ENCODE results near the gene SHC3. TPM values are rescaled to one million over a fixed set of nuclear protein-coding genes. Genes with fewer than 3 reads are reported as not detected.

The SHC3 gene
- polyA plus RNA-seq, 2 donors = 0.19 to 0.35 TPM

GRCh38 chr9:88969646-88970373, 208.8 kb downstream of the SHC3 start:
- no peak overlapping the region for H3K4me3 ChIP-seq (ENCODE audit: low read depth in 1 of 2, low read length in 2 of 2)
- no peaks in the 10 kb centered on the region for H3K27me3 ChIP-seq (ENCODE audit: control insufficient read depth in 1 of 2, insufficient read depth in 2 of 2, low read length in 2 of 2)
- peaks cover 0 to 2% of the 10 kb centered on the region in 2 donors for H3K4me1 ChIP-seq (ENCODE audit: control insufficient read depth in 2 of 2, insufficient read depth in 2 of 2, low read length in 1 of 2)
- no peaks in the 10 kb centered on the region for H3K36me3 ChIP-seq (ENCODE audit: control insufficient read depth in 2 of 2, insufficient read depth in 2 of 2, low read length in 1 of 2)
- WGBS, 2 donors = 45 to 57% methylated on average over 8 of the region's 8 CpGs
- no peak overlapping the region for H3K27ac ChIP-seq (ENCODE audit: low read depth in 2 of 2, low read length in 1 of 2)
- H3K9me3 ChIP-seq (ENCODE audit: control insufficient read depth in 2 of 2, insufficient read depth in 1 of 2, low read depth in 1 of 2, low read length in 1 of 2) = peaks cover 0 to 9% of the 10 kb centered on the region in 2 donors

GRCh38 chr9:88968799-88969198, 209.8 kb downstream of the SHC3 start:
- WGBS, 2 donors = 93% methylated on average over 4 of the region's 4 CpGs
- no peaks in the 10 kb centered on the region for H3K27me3 ChIP-seq (ENCODE audit: control insufficient read depth in 1 of 2, insufficient read depth in 2 of 2, low read length in 2 of 2)
- no peak overlapping the region for H3K27ac ChIP-seq (ENCODE audit: low read depth in 2 of 2, low read length in 1 of 2)
- no peaks in the 10 kb centered on the region for H3K36me3 ChIP-seq (ENCODE audit: control insufficient read depth in 2 of 2, insufficient read depth in 2 of 2, low read length in 1 of 2)
- H3K4me1 ChIP-seq (ENCODE audit: control insufficient read depth in 2 of 2, insufficient read depth in 2 of 2, low read length in 1 of 2) = peaks cover 0 to 2% of the 10 kb centered on the region in 2 donors
- no peak overlapping the region for H3K4me3 ChIP-seq (ENCODE audit: low read depth in 1 of 2, low read length in 2 of 2)
- peaks cover 0 to 8% of the 10 kb centered on the region in 2 donors for H3K9me3 ChIP-seq (ENCODE audit: control insufficient read depth in 2 of 2, insufficient read depth in 1 of 2, low read depth in 1 of 2, low read length in 1 of 2)

GRCh38 chr9:88966894-88967676, 211.5 kb downstream of the SHC3 start:
- no peak overlapping the region for H3K27ac ChIP-seq (ENCODE audit: low read depth in 2 of 2, low read length in 1 of 2)

DNA sequence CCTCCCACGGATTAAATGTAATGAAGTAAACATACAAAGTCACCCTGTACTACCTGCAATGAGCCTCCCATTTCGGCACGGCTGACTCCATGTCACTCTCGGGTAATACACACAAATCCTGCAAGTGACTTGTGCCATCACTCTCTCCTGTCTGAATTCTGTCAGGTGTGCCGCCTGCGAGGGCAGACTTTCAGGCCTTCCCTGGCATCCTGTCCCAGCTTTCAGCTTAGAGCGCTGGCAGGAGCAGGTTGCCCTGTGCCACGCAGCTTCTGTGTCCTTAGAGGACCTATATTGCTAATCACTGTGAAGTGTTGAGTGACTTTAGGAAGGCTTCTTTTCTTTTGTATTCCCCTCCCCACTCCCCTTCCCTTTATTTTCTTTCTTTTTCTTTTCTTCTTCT, 213.1 kb downstream of the SHC3 start:
- Histone ChIP-seq H3K27me3 (ENCODE audit: control insufficient read depth in 1 of 2, insufficient read depth in 2 of 2, low read length in 2 of 2) (no peaks in the 10 kb centered on the region), H3K27ac (ENCODE audit: low read depth in 2 of 2, low read length in 1 of 2) (no peak overlapping the region), H3K36me3 (ENCODE audit: control insufficient read depth in 2 of 2, insufficient read depth in 2 of 2, low read length in 1 of 2) (no peaks in the 10 kb centered on the region), H3K9me3 (ENCODE audit: control insufficient read depth in 2 of 2, insufficient read depth in 1 of 2, low read depth in 1 of 2, low read length in 1 of 2) (no peaks in the 10 kb centered on the region), H3K4me1 (ENCODE audit: control insufficient read depth in 2 of 2, insufficient read depth in 2 of 2, low read length in 1 of 2) (no peaks in the 10 kb centered on the region), H3K4me3 (ENCODE audit: low read depth in 1 of 2, low read length in 2 of 2) (no peak overlapping the region)
- WGBS, 2 donors = 81 to 88% methylated on average over 8 of the region's 8 CpGs

More at GRCh38 chr9:88966894-88967676, 211.5 kb downstream of the SHC3 start:
- Histone ChIP-seq H3K36me3 (ENCODE audit: control insufficient read depth in 2 of 2, insufficient read depth in 2 of 2, low read length in 1 of 2) (no peaks in the 10 kb centered on the region), H3K9me3 (ENCODE audit: control insufficient read depth in 2 of 2, insufficient read depth in 1 of 2, low read depth in 1 of 2, low read length in 1 of 2) (no peaks in the 10 kb centered on the region), H3K4me1 (ENCODE audit: control insufficient read depth in 2 of 2, insufficient read depth in 2 of 2, low read length in 1 of 2) (no peaks in the 10 kb centered on the region), H3K4me3 (ENCODE audit: low read depth in 1 of 2, low read length in 2 of 2) (no peak overlapping the region), H3K27me3 (ENCODE audit: control insufficient read depth in 1 of 2, insufficient read depth in 2 of 2, low read length in 2 of 2) (no peaks in the 10 kb centered on the region)
- 73 to 81% methylated on average over 10 of the region's 10 CpGs for WGBS, 2 donors

DNA sequence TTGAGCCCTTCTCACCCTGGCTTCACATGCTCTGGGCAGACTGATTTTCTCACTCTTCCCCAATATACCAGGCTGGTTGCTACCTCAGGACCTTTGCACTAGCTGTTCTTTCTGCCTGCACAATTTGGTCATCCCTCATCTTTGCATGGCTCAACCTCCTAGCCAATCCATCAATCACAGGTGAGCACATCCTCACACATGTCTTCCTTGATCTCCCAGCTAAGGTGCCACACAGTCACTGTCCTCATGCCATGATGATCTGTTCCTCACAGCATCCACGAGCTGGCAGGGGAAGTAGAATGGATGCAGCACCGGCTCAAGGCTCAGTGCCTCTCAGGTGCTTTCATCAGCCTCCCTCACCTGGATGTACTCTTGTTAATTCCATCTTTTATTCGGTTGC, 218.0 kb downstream of the SHC3 start:
- H3K4me1 ChIP-seq (ENCODE audit: control insufficient read depth in 2 of 2, insufficient read depth in 2 of 2, low read length in 1 of 2) = no peaks in the 10 kb centered on the region
- H3K27me3 ChIP-seq (ENCODE audit: control insufficient read depth in 1 of 2, insufficient read depth in 2 of 2, low read length in 2 of 2) = no peaks in the 10 kb centered on the region
- no peak overlapping the region for H3K27ac ChIP-seq (ENCODE audit: low read depth in 2 of 2, low read length in 1 of 2)
- H3K4me3 ChIP-seq (ENCODE audit: low read depth in 1 of 2, low read length in 2 of 2) = no peak overlapping the region
- no peaks in the 10 kb centered on the region for H3K9me3 ChIP-seq (ENCODE audit: control insufficient read depth in 2 of 2, insufficient read depth in 1 of 2, low read depth in 1 of 2, low read length in 1 of 2)
- 75 to 76% methylated on average over 3 of the region's 3 CpGs for WGBS, 2 donors
- no peaks in the 10 kb centered on the region for H3K36me3 ChIP-seq (ENCODE audit: control insufficient read depth in 2 of 2, insufficient read depth in 2 of 2, low read length in 1 of 2)

GRCh38 chr9:88959727-88960469, 218.7 kb downstream of the SHC3 start:
- 72 to 77% methylated on average over 5 of the region's 5 CpGs for WGBS, 2 donors
- H3K9me3 ChIP-seq (ENCODE audit: control insufficient read depth in 2 of 2, insufficient read depth in 1 of 2, low read depth in 1 of 2, low read length in 1 of 2) = no peaks in the 10 kb centered on the region
- H3K4me1 ChIP-seq (ENCODE audit: control insufficient read depth in 2 of 2, insufficient read depth in 2 of 2, low read length in 1 of 2) = no peaks in the 10 kb centered on the region
- no peak overlapping the region for H3K27ac ChIP-seq (ENCODE audit: low read depth in 2 of 2, low read length in 1 of 2)
- H3K36me3 ChIP-seq (ENCODE audit: control insufficient read depth in 2 of 2, insufficient read depth in 2 of 2, low read length in 1 of 2) = no peaks in the 10 kb centered on the region
- no peak overlapping the region for H3K4me3 ChIP-seq (ENCODE audit: low read depth in 1 of 2, low read length in 2 of 2)
- H3K27me3 ChIP-seq (ENCODE audit: control insufficient read depth in 1 of 2, insufficient read depth in 2 of 2, low read length in 2 of 2) = no peaks in the 10 kb centered on the region

- Histone ChIP-seq H3K36me3 (ENCODE audit: control insufficient read depth in 2 of 2, insufficient read depth in 2 of 2, low read length in 1 of 2) (no peaks in the 10 kb centered on the region), H3K4me1 (ENCODE audit: control insufficient read depth in 2 of 2, insufficient read depth in 2 of 2, low read length in 1 of 2) (peaks cover 3 to 5% of the 10 kb centered on the region in 2 donors), H3K9me3 (ENCODE audit: control insufficient read depth in 2 of 2, insufficient read depth in 1 of 2, low read depth in 1 of 2, low read length in 1 of 2) (no peaks in the 10 kb centered on the region), H3K27me3 (ENCODE audit: control insufficient read depth in 1 of 2, insufficient read depth in 2 of 2, low read length in 2 of 2) (no peaks in the 10 kb centered on the region), H3K27ac (ENCODE audit: low read depth in 2 of 2, low read length in 1 of 2) (no peak overlapping the region), H3K4me3 (ENCODE audit: low read depth in 1 of 2, low read length in 2 of 2) (no peak overlapping the region)
- WGBS, 2 donors = 64 to 71% methylated on average over 3 of the region's 3 CpGs
These were observed 221.1 kb downstream of the SHC3 start for GRCh38 chr9:88957526-88957925.

Other genes with a start within 250 kb of the SHC3 start
- 1 to 10 TPM; 3.2 to 6.7 TPM for gene S1PR3, start 187.3 kb downstream of the SHC3 start, polyA plus RNA-seq
- 10 to 100 TPM; 74.8 to 81.6 TPM for gene CKS2, start 132.4 kb upstream of the SHC3 start, polyA plus RNA-seq
- 10 to 100 TPM; 14.0 to 16.0 TPM for gene SECISBP2, start 139.7 kb upstream of the SHC3 start, polyA plus RNA-seq

Measured in esophagus (tissue), 2 donors.